ENCODE measurements around the gene ASAP3.

The ASAP3 gene

GRCh38 chr1:23428136-23428905 lies 55.7 kb downstream of the ASAP3 start (continued):
- TF ChIP-seq POU6F1 (CRISPR knock-in tag; IDR thresholded peaks at IDR 0.05; ENCODE audit: borderline replicate concordance, low read depth) (no peak), ZNF565 (CRISPR knock-in tag; conservative IDR thresholded peaks at IDR 0.05; ENCODE audit: low read depth) (no peak), TOX (CRISPR knock-in tag; IDR thresholded peaks at IDR 0.05; ENCODE audit: borderline replicate concordance) (no peak), SNAI2 (CRISPR knock-in tag; IDR thresholded peaks at IDR 0.05) (no peak)

- ATAC-seq, result no peak
- TF ChIP-seq ESRRG (CRISPR knock-in tag; IDR thresholded peaks at IDR 0.05) (no peak), ZC3H10 (CRISPR knock-in tag; IDR thresholded peaks at IDR 0.05) (no peak), CREB5 (CRISPR knock-in tag; IDR thresholded peaks at IDR 0.05; ENCODE audit: low read depth) (no peak), PPARA (CRISPR knock-in tag; IDR thresholded peaks at IDR 0.05; ENCODE audit: borderline replicate concordance) (no peak), ARNTL (CRISPR knock-in tag; IDR thresholded peaks at IDR 0.05; ENCODE audit: borderline replicate concordance, low read depth) (no peak), RARB (CRISPR knock-in tag; IDR thresholded peaks at IDR 0.05) (no peak), OSR1 (CRISPR knock-in tag; IDR thresholded peaks at IDR 0.05) (no peak), ZNF8 (CRISPR knock-in tag; IDR thresholded peaks at IDR 0.05) (no peak), CSDC2 (CRISPR knock-in tag; IDR thresholded peaks at IDR 0.05) (no peak), ZNF70 (CRISPR knock-in tag; IDR thresholded peaks at IDR 0.05) (no peak)
Observed at GRCh38 chr1:23427550-23427949, 56.4 kb downstream of the ASAP3 start.

- TF ChIP-seq ARNTL (CRISPR knock-in tag; IDR thresholded peaks at IDR 0.05; ENCODE audit: borderline replicate concordance, low read depth) (no peak), PATZ1 (CRISPR knock-in tag; IDR thresholded peaks at IDR 0.05; ENCODE audit: borderline replicate concordance) (no peak), POU6F1 (CRISPR knock-in tag; IDR thresholded peaks at IDR 0.05; ENCODE audit: borderline replicate concordance, low read depth) (no peak), TCF4 (CRISPR knock-in tag; IDR thresholded peaks at IDR 0.05; ENCODE audit: borderline replicate concordance) (no peak), ZNF70 (CRISPR knock-in tag; IDR thresholded peaks at IDR 0.05) (no peak)
- no peak for ATAC-seq
Observed at GRCh38 chr1:23426828-23427227, 57.2 kb downstream of the ASAP3 start.

- no peak for TF ChIP-seq ZC3H10 (CRISPR knock-in tag; IDR thresholded peaks at IDR 0.05)
- TF ChIP-seq TOX (CRISPR knock-in tag; IDR thresholded peaks at IDR 0.05; ENCODE audit: borderline replicate concordance), result no peak
- TF ChIP-seq RARB (CRISPR knock-in tag; IDR thresholded peaks at IDR 0.05), result no peak
- no peak for TF ChIP-seq PPARA (CRISPR knock-in tag; IDR thresholded peaks at IDR 0.05; ENCODE audit: borderline replicate concordance)
- no peak for TF ChIP-seq POU6F1 (CRISPR knock-in tag; IDR thresholded peaks at IDR 0.05; ENCODE audit: borderline replicate concordance, low read depth)
- TF ChIP-seq ZNF70 (CRISPR knock-in tag; IDR thresholded peaks at IDR 0.05), result no peak
- TF ChIP-seq ZFP30 (CRISPR knock-in tag; IDR thresholded peaks at IDR 0.05), result no peak
- TF ChIP-seq CSRNP3 (CRISPR knock-in tag; IDR thresholded peaks at IDR 0.05), result no peak
- no peak for TF ChIP-seq ZFP3 (CRISPR knock-in tag; IDR thresholded peaks at IDR 0.05)
- no peak for TF ChIP-seq OSR1 (CRISPR knock-in tag; IDR thresholded peaks at IDR 0.05)
- TF ChIP-seq TCF4 (CRISPR knock-in tag; IDR thresholded peaks at IDR 0.05; ENCODE audit: borderline replicate concordance), result no peak
- TF ChIP-seq TSHZ2 (CRISPR knock-in tag; IDR thresholded peaks at IDR 0.05), result no peak
- no peak for TF ChIP-seq ZNF8 (CRISPR knock-in tag; IDR thresholded peaks at IDR 0.05)
- no peak for TF ChIP-seq CREB5 (CRISPR knock-in tag; IDR thresholded peaks at IDR 0.05; ENCODE audit: low read depth)
- no peak for ATAC-seq
Observed at GRCh38 chr1:23425193-23425494, 58.8 kb downstream of the ASAP3 start.
